BLaER1 (cell line): ENCODE results near the gene DEPDC4.

Source experiments
- H3K27ac ChIP-seq: shearing (Covaris generic); formaldehyde crosslinking; 2 replicates; pipeline ENCODE4 v1.8.1; 2022
- H3K27me3 ChIP-seq: shearing (Covaris generic); formaldehyde crosslinking; 2 replicates; pipeline ENCODE4 v1.8.1; 2022
- H3K36me3 ChIP-seq: shearing (Covaris generic); formaldehyde crosslinking; 2 replicates; pipeline ENCODE4 v1.8.1; 2022
- H3K4me1 ChIP-seq: shearing (Covaris generic); formaldehyde crosslinking; 2 replicates; pipeline ENCODE4 v1.8.1; 2022
- H3K4me2 ChIP-seq: shearing (Covaris generic); formaldehyde crosslinking; 2 replicates; pipeline ENCODE4 v1.8.1; 2022
- H3K4me3 ChIP-seq: shearing (Covaris generic); formaldehyde crosslinking; 2 replicates; pipeline ENCODE4 v1.8.1; 2022
- H3K9ac ChIP-seq: shearing (Covaris generic); formaldehyde crosslinking; 2 replicates; pipeline ENCODE4 v1.8.1; 2022
- H3K9me3 ChIP-seq: shearing (Covaris generic); formaldehyde crosslinking; 2 replicates; pipeline ENCODE4 v1.8.1; 2022
- H4K20me1 ChIP-seq: shearing (Covaris generic); formaldehyde crosslinking; 2 replicates; pipeline ENCODE4 v1.8.1; 2022
- Cebpa-rat ChIP-seq: shearing (Covaris generic); IDR thresholded peaks from 2 replicates; pipeline ENCODE4 v1.8.1; 2022

DEPDC4 gene

GRCh38 chr12:100219328-100220109, 47.4 kb downstream of the DEPDC4 start:
- Histone ChIP-seq H3K27ac (no peak overlapping the region), H3K9me3 (no peaks in the 10 kb centered on the region), H3K9ac (no peak overlapping the region), H3K4me3 (no peak overlapping the region), H4K20me1 (no peaks in the 10 kb centered on the region), H3K36me3 (peaks cover 75% of the 10 kb centered on the region), H3K4me2 (no peak overlapping the region), H3K27me3 (no peaks in the 10 kb centered on the region), H3K4me1 (0 out of 2 replicates have a peak, but pooled peaks cover 4% of the 10 kb centered on the region)
- TF ChIP-seq Cebpa-rat: no peak

DNA sequence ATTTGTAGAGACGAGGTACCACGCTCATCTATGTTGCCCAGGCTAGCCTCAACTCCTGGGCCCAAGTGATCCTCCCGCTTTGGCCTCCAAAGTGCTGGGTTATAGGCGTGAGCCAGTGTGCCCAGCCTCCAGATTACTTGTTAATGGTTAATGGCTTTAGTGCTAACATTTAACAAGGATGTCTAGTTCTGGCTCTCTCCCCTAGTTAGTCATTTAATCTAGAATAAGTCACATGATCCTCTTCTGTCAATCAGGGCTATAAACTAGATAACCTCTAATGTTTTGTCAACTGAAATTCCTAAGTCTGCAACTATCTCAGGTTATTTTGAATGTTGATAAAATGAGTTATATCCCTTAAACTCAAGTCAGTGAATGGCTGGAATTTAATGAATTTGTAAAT, 50.5 kb downstream of the DEPDC4 start:
- Histone ChIP-seq H4K20me1 (no peaks in the 10 kb centered on the region), H3K9ac (no peak overlapping the region), H3K4me2 (no peak overlapping the region), H3K9me3 (no peaks in the 10 kb centered on the region), H3K4me3 (no peak overlapping the region), H3K4me1 (0 out of 2 replicates have a peak, but pooled peaks cover 6% of the 10 kb centered on the region), H3K36me3 (peaks cover 66% of the 10 kb centered on the region), H3K27ac (no peak overlapping the region), H3K27me3 (no peaks in the 10 kb centered on the region)
- TF ChIP-seq Cebpa-rat: no peak

DNA sequence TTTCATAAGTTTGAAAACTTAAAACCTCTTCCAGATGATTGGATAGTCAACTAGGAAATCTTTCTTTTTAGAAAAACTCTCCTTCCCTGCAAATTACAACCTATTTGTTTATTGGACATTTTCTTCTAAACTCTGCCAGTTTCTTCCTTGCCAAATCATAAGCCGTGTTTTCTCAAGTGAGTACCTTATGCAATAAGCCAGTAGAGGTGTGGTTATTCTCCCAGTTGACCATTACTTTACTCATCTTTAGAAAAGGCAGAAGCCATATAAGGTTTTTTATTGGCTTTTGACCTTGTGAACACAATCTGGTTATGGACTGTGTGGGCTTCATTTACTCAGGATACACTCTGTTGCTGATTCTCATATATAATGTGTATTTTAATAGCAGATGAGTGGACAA, 51.7 kb downstream of the DEPDC4 start:
- Histone ChIP-seq H3K4me1 (0 out of 2 replicates have a peak, but pooled peaks cover 6% of the 10 kb centered on the region), H3K4me3 (no peak overlapping the region), H3K27me3 (no peaks in the 10 kb centered on the region), H3K27ac (no peak overlapping the region), H3K9ac (no peak overlapping the region), H3K4me2 (no peak overlapping the region), H3K36me3 (peaks cover 66% of the 10 kb centered on the region), H4K20me1 (no peaks in the 10 kb centered on the region), H3K9me3 (no peaks in the 10 kb centered on the region)
- no peak for TF ChIP-seq Cebpa-rat

DNA sequence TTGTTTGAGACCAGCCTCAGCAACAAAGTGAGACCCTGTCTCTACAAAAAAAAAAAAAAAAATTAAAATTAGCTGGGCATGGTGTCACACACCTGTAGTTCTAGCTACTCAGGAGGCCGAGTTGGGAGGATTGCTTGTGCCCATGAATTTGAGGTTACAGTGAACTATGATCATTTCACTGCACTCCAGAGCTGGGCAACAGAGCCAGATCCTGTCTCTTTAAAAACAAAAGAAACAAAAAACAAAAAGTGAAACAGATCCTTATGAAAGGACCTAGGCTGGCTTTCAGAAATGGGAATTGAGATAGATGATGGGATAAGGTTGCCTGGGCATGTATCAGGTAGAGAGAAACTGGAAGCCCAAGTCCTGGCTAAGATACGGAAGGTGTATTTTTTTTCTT, 52.4 kb downstream of the DEPDC4 start:
- H3K9ac ChIP-seq: no peak overlapping the region
- no peaks in the 10 kb centered on the region for H3K9me3 ChIP-seq
- TF ChIP-seq Cebpa-rat: no peak
- no peaks in the 10 kb centered on the region for H3K27me3 ChIP-seq
- no peak overlapping the region for H3K4me2 ChIP-seq
- H4K20me1 ChIP-seq: no peaks in the 10 kb centered on the region
- H3K4me1 ChIP-seq: 0 out of 2 replicates have a peak, but pooled peaks cover 6% of the 10 kb centered on the region
- no peak overlapping the region for H3K4me3 ChIP-seq
- no peak overlapping the region for H3K27ac ChIP-seq
- peaks cover 63% of the 10 kb centered on the region for H3K36me3 ChIP-seq

DNA sequence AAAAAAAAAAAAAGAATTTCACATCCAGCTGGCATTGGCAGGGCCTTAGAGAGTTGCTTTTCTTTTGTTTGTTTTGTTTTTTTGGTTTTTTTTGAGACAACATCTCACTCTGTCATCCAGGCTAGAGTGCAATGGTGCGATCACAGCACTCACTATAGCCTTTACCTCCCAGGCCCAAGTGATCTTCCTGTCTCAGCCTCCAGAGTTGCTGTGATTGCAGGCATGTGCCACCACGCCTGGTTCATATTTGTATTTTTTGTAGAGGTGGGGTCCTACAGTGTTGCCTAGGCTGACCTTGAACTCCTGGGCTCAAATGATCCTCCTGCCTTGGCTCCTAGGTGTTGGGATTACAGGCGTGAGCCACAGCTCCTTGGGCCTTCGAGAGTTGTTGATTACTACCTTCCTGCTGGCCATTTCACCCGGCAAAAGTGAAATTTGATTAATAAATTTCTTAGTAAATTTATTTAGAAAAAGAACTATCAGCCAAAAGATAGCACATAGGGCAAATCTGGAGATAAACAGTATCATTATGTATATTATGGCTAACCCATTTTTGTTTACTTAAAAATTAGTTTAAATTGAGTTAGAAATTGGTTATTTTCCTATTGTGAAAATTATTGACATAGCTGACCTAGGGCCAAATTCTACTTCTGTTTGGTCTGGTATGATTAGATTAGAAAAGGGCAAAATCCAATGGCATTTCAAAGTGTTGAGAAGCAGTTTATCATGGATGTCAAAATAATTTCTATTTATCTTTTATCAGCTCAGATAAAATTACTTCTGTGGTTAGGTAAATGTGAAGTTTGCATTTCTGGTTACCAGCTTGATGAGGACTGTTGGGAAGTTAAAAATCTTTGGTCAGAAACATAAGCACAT, 53.6 kb downstream of the DEPDC4 start:
- Histone ChIP-seq H3K9ac (no peak overlapping the region), H4K20me1 (0 out of 2 replicates have a peak, but pooled peaks cover 8% of the 10 kb centered on the region), H3K36me3 (peaks cover 67% of the 10 kb centered on the region), H3K27me3 (no peaks in the 10 kb centered on the region), H3K9me3 (no peaks in the 10 kb centered on the region), H3K27ac (no peak overlapping the region), H3K4me2 (no peak overlapping the region), H3K4me1 (0 out of 2 replicates have a peak, but pooled peaks cover 6% of the 10 kb centered on the region), H3K4me3 (no peak overlapping the region)
- TF ChIP-seq Cebpa-rat: no peak

- H3K36me3 ChIP-seq: peaks cover 73% of the 10 kb centered on the region
- H3K27ac ChIP-seq: no peak overlapping the region
- H3K9me3 ChIP-seq: no peaks in the 10 kb centered on the region
- no peak overlapping the region for H3K4me2 ChIP-seq
- H3K4me1 ChIP-seq: 0 out of 2 replicates have a peak, but pooled peaks cover 6% of the 10 kb centered on the region
- no peak overlapping the region for H3K9ac ChIP-seq
- no peak overlapping the region for H3K4me3 ChIP-seq
- H3K27me3 ChIP-seq: no peaks in the 10 kb centered on the region
- no peak for TF ChIP-seq Cebpa-rat
- H4K20me1 ChIP-seq: 0 out of 2 replicates have a peak, but pooled peaks cover 8% of the 10 kb centered on the region
Measured at GRCh38 chr12:100211698-100212097, 55.2 kb downstream of the DEPDC4 start.

DNA sequence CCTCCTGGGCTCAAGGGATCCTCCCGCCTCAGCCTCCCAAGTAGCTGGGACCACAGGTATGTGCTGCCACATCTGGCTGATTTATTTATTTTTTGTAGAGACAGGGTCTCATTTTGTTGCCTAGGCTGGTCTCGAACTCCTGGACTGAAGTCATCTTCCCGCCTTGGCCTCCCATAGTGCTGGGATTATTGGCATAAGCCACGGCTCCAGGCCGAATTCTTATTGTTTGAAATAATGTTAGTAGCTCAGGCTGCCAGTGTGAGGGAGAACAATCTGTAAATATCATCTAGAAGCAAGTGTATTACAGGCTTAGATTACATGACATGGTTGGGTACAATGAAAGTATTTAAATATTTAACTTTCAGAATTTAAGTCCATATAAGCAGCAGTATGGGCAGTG, 58.0 kb downstream of the DEPDC4 start:
- H3K9me3 ChIP-seq: no peaks in the 10 kb centered on the region
- no peaks in the 10 kb centered on the region for H3K4me1 ChIP-seq
- H3K27ac ChIP-seq: no peak overlapping the region
- no peaks in the 10 kb centered on the region for H3K27me3 ChIP-seq
- H3K4me2 ChIP-seq: no peak overlapping the region
- H3K36me3 ChIP-seq: peaks cover 76% of the 10 kb centered on the region
- no peak overlapping the region for H3K4me3 ChIP-seq
- TF ChIP-seq Cebpa-rat: no peak
- no peak overlapping the region for H3K9ac ChIP-seq
- peaks cover 18% of the 10 kb centered on the region for H4K20me1 ChIP-seq

GRCh38 chr12:100207311-100207710, 59.6 kb downstream of the DEPDC4 start:
- Histone ChIP-seq H3K36me3 (peaks cover 65% of the 10 kb centered on the region), H3K4me2 (no peak overlapping the region), H3K4me3 (no peak overlapping the region), H3K9me3 (no peaks in the 10 kb centered on the region), H3K27ac (no peak overlapping the region), H3K4me1 (peaks cover 5% of the 10 kb centered on the region; the same call in 1 of the 2 replicates), H3K27me3 (no peaks in the 10 kb centered on the region), H3K9ac (no peak overlapping the region), H4K20me1 (peaks cover 29% of the 10 kb centered on the region)
- no peak for TF ChIP-seq Cebpa-rat

- peaks cover 35% of the 10 kb centered on the region for H3K4me1 ChIP-seq
- peak overlapping the region; percentile 87 for H3K9ac ChIP-seq
- peak overlapping the region; percentile 88 for H3K4me3 ChIP-seq
- peaks cover 30% of the 10 kb centered on the region for H4K20me1 ChIP-seq
- H3K27ac ChIP-seq: peak overlapping the region; percentile 76; the same call in 1 of the 2 replicates
- peak overlapping the region; percentile 98 for H3K4me2 ChIP-seq
- no peaks in the 10 kb centered on the region for H3K27me3 ChIP-seq
- H3K36me3 ChIP-seq: peaks cover 21% of the 10 kb centered on the region
- no peaks in the 10 kb centered on the region for H3K9me3 ChIP-seq
- no peak for TF ChIP-seq Cebpa-rat
Measured at GRCh38 chr12:100201604-100202423, 65.1 kb downstream of the DEPDC4 start.
